ENCODE results near the gene KCNJ5. TPM values are rescaled to one million over a fixed set of nuclear protein-coding genes. Genes with fewer than 3 reads are reported as not detected.

KCNJ5 gene
- polyA plus RNA-seq, 1 donor from 2014 or later = not detected

Other genes starting within 250 kb of the KCNJ5 start
- 113 TPM for gene FLI1, start 197.3 kb upstream of the KCNJ5 start, polyA plus RNA-seq
- gene KCNJ1, start 24.1 kb upstream of the KCNJ5 start, polyA plus RNA-seq = 0.30 TPM
- not detected for gene TP53AIP1, start 51.5 kb downstream of the KCNJ5 start, polyA plus RNA-seq

Data from IgD-negative memory B cell (primary cell).